GM12872 (cell line): ENCODE data around the gene AADACL4.

Experiments used
- TF ChIP-seq, protein P1 (sequence below): IDR thresholded peaks from 3 replicates; pipeline ENCODE4 v1.5.1; 2011; ENCODE audit warnings: low read depth, mild to moderate bottlenecking, low read length, moderate library complexity; ENCODE audit not compliant: insufficient read depth

The AADACL4 gene

DNA sequence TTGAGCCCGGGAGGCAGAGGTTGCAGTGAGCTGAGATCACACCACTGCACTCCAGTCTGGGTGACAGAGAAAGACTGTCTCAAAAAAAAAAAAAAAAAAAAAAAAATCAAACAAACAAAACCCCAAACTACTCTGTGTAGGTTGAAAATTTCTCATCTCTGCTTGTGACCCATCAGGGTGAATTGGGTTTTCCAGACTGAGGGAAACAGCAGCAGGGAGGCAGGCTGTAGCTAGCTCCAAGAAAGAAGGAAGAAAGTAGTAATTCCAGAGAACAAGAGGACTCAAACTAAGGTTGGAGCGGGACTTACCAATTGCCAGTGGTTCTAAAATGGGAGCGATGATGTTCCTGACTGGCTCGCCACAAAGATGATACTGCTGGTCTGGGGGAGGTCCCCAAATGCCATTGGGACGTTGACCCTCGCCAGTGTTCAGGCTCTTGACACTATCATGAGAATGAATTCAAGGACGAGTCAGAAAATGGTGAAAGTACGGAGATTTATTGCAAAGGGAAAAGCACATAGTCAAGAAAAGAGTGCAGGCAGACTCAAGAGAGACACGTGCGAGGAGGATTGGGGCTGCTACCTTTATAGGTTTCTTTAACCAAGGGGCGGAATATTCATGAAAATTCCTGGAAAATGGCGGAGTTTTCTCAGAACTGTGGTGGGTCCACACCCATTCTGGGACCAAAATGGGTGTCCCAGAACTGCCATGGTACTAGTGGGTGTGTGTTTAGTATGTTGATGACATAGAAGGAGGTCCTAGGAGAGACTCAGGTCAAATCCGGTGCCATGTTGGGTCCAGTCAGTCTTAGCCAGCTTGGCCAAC, 13.4 kb downstream of the AADACL4 start:
- TF ChIP-seq, protein P1, sequence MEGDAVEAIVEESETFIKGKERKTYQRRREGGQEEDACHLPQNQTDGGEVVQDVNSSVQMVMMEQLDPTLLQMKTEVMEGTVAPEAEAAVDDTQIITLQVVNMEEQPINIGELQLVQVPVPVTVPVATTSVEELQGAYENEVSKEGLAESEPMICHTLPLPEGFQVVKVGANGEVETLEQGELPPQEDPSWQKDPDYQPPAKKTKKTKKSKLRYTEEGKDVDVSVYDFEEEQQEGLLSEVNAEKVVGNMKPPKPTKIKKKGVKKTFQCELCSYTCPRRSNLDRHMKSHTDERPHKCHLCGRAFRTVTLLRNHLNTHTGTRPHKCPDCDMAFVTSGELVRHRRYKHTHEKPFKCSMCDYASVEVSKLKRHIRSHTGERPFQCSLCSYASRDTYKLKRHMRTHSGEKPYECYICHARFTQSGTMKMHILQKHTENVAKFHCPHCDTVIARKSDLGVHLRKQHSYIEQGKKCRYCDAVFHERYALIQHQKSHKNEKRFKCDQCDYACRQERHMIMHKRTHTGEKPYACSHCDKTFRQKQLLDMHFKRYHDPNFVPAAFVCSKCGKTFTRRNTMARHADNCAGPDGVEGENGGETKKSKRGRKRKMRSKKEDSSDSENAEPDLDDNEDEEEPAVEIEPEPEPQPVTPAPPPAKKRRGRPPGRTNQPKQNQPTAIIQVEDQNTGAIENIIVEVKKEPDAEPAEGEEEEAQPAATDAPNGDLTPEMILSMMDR, result no peak

DNA sequence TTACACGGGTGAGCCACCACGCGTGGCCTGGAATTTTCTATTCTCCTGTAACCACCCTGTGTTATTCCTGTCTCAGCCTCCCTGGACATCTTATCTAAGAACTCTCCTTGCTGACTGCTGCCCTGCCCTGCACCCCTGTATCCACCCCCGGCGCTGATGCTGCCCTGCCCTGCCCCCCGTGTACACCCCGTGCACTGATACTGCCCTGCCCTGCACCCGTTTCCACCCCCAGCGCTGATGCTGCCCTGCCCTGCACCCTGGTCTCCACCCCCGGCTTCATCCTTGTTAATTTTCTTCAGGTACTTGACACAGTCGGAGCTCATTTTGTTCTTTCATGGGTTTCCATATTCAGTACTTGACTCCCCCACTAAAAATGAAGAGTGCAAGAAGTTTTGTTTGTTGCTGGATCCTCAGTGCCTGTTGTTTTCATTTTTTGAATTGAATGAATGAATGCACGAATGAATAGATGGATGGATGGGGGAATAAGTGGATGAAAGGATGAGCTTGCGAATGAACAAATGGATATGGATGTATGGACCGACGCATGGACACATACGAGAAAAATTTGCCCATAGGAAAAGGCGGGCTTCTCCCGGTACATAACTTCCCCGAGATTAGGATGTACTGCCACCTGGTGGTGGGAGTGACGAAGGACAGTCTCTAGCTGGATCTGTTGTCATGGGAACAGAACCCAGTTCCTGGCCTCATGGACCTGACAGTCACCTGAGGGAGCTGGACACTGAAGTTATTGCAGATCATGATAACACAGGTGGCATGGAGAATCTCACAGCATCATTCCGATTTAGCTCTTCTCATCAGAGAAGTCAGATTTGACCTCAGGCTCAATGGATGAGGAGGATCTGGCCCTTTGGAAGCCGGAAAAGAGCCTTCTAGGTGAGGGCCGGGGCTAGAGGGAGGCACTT, 14.9 kb downstream of the AADACL4 start:
- TF ChIP-seq, protein P1, result peak; percentile 94

DNA sequence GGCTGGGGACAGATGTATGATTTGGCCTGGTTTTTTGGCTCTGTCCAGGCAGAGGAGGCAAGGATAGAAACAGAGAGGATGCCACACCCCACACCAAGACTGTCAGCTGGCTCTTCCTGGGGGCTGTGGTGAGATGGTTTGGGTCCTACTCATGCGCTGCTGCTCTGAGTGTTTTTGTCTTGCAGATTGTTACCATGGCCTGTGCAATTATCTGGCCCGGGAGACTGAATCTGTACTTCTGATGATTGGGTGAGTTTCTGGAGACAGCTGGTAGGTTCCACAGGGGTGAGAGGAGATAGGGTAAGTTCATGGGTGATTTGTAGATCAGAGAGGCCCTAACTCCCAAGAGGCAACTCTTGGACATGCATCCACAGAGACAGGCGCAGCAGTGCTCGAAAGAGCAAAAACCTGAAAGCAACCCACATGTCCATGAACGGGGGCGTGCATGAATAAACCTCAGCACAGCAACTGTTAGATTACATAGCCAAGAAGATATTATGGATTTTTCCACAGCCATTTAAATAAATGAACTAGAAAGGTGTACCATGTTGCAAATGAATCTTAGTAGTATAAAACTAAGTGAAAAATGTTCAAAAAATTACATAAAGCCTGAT, 17.8 kb downstream of the AADACL4 start:
- TF ChIP-seq, protein P1, result no peak

DNA sequence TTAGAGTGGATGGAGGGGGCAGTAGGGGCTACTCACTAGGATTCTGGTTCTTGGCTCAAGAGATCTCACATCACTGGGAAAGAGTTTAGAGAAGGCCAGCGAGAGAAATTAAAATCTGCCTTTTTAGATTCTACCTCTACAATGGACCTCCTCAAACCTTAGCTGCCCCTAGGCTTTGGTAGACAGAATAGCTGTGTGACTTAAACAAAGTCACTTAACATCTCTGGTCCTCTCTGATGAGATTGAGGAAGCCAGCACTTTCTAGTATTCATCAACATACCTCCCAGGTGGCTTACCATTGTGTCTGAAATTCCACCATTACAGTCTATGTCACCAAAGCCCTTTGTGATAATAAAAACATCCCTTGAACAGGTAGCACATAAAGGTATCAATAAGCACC, 18.7 kb downstream of the AADACL4 start:
- TF ChIP-seq, protein P1, result no peak

DNA sequence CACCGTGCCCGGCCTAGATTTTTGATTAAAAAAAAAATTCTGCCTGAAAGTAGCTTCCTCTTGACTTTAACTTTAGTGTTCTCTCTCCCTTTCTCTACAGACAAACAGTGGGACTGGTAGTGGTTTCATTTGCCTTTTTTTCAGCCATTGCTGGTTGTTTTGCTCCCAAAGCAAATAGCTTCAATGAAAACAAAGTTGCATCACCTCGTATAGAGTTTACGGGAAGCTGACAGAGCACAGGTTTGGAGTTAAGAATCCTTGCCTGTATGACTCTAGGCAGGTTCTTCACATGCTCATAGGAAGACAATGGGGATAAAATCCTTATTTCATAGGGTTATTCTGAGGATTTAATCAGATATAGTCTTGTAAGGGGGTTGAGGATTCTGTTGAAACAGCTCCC, 21.6 kb downstream of the AADACL4 start:
- TF ChIP-seq, protein P1, result no peak

DNA sequence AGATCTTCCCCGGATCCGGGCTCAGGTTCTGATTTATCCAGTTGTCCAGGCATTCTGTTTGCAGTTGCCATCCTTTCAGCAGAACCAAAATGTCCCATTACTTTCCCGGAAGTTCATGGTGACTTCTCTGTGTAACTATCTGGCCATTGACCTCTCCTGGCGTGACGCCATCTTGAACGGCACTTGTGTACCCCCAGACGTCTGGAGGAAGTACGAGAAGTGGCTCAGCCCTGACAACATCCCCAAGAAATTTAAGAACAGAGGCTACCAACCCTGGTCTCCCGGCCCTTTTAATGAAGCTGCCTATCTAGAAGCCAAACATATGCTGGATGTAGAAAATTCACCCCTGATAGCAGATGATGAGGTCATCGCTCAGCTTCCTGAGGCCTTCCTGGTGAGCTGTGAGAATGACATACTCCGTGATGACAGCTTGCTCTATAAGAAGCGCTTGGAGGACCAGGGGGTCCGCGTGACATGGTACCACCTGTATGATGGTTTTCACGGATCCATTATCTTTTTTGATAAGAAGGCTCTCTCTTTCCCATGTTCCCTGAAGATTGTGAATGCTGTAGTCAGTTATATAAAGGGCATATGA, 22.4 kb downstream of the AADACL4 start:
- TF ChIP-seq, protein P1, result no peak
